ENCODE results near the gene ACAP3.

Gene ACAP3, protein sequence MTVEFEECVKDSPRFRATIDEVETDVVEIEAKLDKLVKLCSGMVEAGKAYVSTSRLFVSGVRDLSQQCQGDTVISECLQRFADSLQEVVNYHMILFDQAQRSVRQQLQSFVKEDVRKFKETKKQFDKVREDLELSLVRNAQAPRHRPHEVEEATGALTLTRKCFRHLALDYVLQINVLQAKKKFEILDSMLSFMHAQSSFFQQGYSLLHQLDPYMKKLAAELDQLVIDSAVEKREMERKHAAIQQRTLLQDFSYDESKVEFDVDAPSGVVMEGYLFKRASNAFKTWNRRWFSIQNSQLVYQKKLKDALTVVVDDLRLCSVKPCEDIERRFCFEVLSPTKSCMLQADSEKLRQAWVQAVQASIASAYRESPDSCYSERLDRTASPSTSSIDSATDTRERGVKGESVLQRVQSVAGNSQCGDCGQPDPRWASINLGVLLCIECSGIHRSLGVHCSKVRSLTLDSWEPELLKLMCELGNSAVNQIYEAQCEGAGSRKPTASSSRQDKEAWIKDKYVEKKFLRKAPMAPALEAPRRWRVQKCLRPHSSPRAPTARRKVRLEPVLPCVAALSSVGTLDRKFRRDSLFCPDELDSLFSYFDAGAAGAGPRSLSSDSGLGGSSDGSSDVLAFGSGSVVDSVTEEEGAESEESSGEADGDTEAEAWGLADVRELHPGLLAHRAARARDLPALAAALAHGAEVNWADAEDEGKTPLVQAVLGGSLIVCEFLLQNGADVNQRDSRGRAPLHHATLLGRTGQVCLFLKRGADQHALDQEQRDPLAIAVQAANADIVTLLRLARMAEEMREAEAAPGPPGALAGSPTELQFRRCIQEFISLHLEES

GRCh38 chr1:1307923-1308755 is at the start of gene ACAP3, which contains the start of gene PUSL1:
Gene ACAP3 (minus strand): TSS chr1:1307930. CDS start chr1:1307815, 115 bp downstream.
Gene PUSL1 (plus strand): TSS chr1:1308597. CDS start chr1:1308644, 47 bp downstream.
- peak; percentile 50 for DNase-seq

DNA sequence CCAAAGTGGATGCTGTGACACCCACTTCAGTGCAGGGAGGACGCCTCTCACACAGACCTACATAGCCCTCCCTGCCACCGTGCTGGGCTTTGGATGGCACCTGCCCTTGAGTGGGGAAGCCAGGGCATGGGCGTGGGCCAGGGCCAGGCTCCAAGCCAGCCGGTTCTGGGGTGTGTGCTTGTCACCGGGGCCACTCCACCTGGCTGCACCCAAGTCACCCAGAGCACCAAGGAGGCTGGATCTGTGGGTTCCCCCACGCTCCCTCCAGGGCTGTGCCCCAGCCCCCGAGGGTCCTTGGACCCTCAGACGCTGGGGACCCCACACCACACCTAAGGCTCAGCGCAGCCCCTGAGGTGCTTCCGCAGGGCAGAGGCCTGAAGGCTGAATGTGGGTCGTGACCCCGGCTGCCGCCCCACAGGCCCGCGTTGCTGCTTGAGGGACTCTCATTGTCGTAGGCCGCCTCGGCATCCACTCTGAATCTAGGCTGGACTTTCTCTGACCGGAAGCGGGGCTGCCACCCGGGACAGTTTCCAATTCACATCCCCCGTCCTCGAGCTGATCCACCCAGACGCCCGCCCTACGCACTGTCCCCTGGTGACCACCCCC is 49.2 kb upstream of the ACAP3 start:
- DNase-seq = no peak

DNA sequence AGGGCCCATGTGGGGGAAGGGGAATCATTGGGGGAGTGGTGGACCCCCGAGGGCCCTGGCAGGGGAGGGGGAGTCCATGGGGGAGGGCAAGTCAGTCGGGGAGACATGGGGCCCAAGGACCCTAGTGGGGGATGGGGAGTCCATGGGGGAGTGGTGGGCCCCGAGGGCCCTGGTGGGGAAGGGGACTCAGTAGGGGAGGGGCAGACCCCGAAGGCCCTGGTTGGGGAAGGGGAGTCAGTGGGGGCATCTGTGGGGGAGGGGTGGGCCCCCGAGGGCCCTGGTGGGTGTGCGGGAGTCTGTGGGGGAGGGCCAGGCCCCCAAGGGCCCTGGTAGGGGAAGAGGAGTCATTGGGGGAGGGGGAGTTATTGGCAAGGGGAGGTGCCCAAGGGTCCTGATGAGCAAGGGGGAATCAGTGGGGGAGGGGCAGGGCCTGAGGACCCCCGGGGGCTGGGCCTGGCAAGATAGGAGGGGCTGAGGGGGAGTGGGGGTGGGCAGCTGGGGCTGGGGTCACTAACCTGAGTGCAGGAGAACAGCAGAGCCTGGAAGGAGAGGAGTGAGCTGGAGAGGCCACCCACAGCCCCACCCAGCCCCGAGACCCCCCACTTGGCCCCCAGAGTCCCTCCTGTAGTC is 48.6 kb upstream of the ACAP3 start:
- no peak for DNase-seq

DNA sequence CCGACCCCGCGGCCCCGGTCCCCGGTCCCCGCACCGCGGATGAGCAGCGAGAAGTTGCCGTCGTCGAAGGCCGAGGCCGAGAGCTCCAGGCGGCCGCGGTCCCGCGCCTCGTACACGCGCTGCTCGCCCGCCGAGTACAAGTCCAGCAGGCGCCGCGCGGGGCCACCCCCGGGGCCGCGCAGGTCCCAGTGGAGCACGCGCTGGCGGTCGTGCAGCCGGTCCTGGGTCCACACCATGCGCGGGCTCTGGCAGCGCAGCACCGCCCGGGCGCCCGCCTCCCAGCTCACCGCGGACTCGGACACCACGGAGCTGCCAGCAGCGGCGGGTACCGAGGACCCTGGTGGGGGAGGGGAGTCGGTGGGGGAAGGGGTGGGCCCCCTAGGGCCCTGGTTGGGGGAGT is 47.7 kb upstream of the ACAP3 start:
- DNase-seq = no peak

GRCh38 chr1:1354271-1355247 is 46.8 kb upstream of the ACAP3 start:
- DNase-seq = no peak

GRCh38 chr1:1353389-1354151 is 45.8 kb upstream of the ACAP3 start:
- DNase-seq = no peak

GRCh38 chr1:1352786-1353388 is 45.2 kb upstream of the ACAP3 start:
- DNase-seq = no peak

- DNase-seq = no peak
Measured at GRCh38 chr1:1351511-1352427, 44.0 kb upstream of the ACAP3 start.

- DNase-seq = no peak
Measured at GRCh38 chr1:1349256-1350012, 41.7 kb upstream of the ACAP3 start, which contains the start of gene DVL1. Gene DVL1 (minus strand): TSS chr1:1349418. CDS start chr1:1349065, 353 bp downstream.

- DNase-seq = no peak
Measured at GRCh38 chr1:1348420-1349255, 40.9 kb upstream of the ACAP3 start.

- no peak for DNase-seq
Measured at GRCh38 chr1:1347663-1348419, 40.1 kb upstream of the ACAP3 start.

GRCh38 chr1:1347026-1347595 is 39.4 kb upstream of the ACAP3 start:
- no peak for DNase-seq

- DNase-seq = no peak
Measured at GRCh38 chr1:1346501-1346890, 38.8 kb upstream of the ACAP3 start.

DNA sequence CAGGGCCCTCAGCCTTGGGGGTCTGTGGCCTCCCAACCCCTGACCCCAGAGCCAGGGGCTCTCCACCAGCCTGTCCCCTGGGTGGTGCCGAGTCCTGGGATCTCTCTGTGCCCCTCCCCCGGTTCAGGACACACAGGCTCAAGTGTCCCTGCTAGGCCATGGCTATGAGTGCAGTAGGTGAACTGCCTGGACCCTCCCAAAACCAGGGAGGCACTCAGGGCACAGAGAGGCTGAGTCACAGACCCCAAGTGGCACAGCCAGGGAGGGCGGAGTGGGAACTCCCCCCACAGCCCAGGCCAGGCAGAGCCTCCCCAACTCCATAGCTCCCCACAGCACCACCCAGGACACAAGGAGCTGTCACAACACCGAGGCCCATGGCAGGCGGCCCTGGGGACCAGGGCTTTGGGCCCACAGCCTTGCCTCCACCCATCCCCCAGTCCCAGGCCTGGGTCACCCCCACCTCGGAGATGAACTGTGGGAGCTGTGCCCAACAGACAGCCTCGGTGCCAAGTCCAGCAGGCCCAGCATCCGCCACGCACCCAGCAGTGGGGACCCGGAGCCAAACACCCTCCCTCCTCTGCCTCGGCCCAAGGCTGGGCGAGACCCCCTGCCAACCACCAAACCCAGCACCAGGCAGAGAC is 38.2 kb upstream of the ACAP3 start:
- no peak for DNase-seq

GRCh38 chr1:1345384-1345783 is 37.7 kb upstream of the ACAP3 start:
- DNase-seq = no peak
